Trophoblast cell (in vitro differentiated cells and primary cell): ENCODE measurements around the gene PAK6.

Experiments
- DNase-seq, 2 donors: peaks; one replicate each; pipeline ENCODE4 v3.0.0-alpha.2; 2016
- H2AFZ ChIP-seq: 2 replicates; pipeline ENCODE4 v1.6.1; 2013; ENCODE audit warnings: low read length, moderate library complexity, mild to moderate bottlenecking; ENCODE audit not compliant: insufficient read depth, poor library complexity
- H2AK5ac ChIP-seq: 2 replicates; pipeline ENCODE4 v1.6.1; 2013; ENCODE audit warnings: mild to moderate bottlenecking, low read length
- H2BK120ac ChIP-seq: 2 replicates; pipeline ENCODE4 v1.6.1; 2013; ENCODE audit warnings: low read length, mild to moderate bottlenecking, moderate library complexity; ENCODE audit not compliant: insufficient read depth, poor library complexity
- H2BK12ac ChIP-seq: 2 replicates; pipeline ENCODE4 v1.6.1; 2013; ENCODE audit warnings: mild to moderate bottlenecking, low read length, moderate library complexity
- H2BK5ac ChIP-seq: 2 replicates; pipeline ENCODE4 v1.6.1; 2013; ENCODE audit warnings: low read length, low read depth, moderate library complexity, mild to moderate bottlenecking; ENCODE audit not compliant: poor library complexity
- H3K14ac ChIP-seq: 2 replicates; pipeline ENCODE4 v1.6.1; 2013; ENCODE audit warnings: mild to moderate bottlenecking, low read length
- H3K18ac ChIP-seq: 2 replicates; pipeline ENCODE4 v1.6.1; 2013; ENCODE audit warnings: mild to moderate bottlenecking, low read length
- H3K23ac ChIP-seq: 2 replicates; pipeline ENCODE4 v1.6.1; 2013; ENCODE audit warnings: low read length
- H3K27ac ChIP-seq: 2 replicates; pipeline ENCODE4 v1.5.1; 2013; ENCODE audit warnings: low read depth, mild to moderate bottlenecking, inconsistent platforms, low read length, moderate library complexity
- H3K27me3 ChIP-seq: 2 replicates; pipeline ENCODE4 v1.6.1; 2013; ENCODE audit warnings: inconsistent platforms, mild to moderate bottlenecking, low read length, moderate library complexity; ENCODE audit not compliant: insufficient read depth
- H3K36me3 ChIP-seq, 2 experiments: 1 replicate in 1 of 2; 2 replicates in 1 of 2; pipeline ENCODE4 v1.6.1; 2013; ENCODE audit warnings: low read length in 2 of 2, mild to moderate bottlenecking in 2 of 2, moderate library complexity in 1 of 2; ENCODE audit not compliant: insufficient read depth in 2 of 2, control insufficient read depth in 1 of 2
- H3K4ac ChIP-seq: 2 replicates; pipeline ENCODE4 v1.6.1; 2013; ENCODE audit warnings: low read depth, mild to moderate bottlenecking, low read length, moderate library complexity
- H3K4me1 ChIP-seq, 2 experiments: 1 replicate in 1 of 2; 2 replicates in 1 of 2; pipeline ENCODE4 v1.6.1; 2013; ENCODE audit warnings: low read length in 2 of 2, mild to moderate bottlenecking in 2 of 2, moderate library complexity in 1 of 2; ENCODE audit not compliant: insufficient read depth in 2 of 2, control insufficient read depth in 1 of 2
- H3K4me2 ChIP-seq: 2 replicates; pipeline ENCODE4 v1.6.1; 2013; ENCODE audit warnings: inconsistent platforms, mild to moderate bottlenecking, low read length, moderate library complexity
- H3K4me3 ChIP-seq: 2 replicates; pipeline ENCODE4 v1.5.1; 2013; ENCODE audit warnings: mild to moderate bottlenecking, low read depth, low read length, inconsistent platforms
- H3K79me1 ChIP-seq: one replicate; pipeline ENCODE4 v1.6.1; 2013; ENCODE audit warnings: low read length
- H3K79me2 ChIP-seq: 2 replicates; pipeline ENCODE4 v1.6.1; 2013; ENCODE audit warnings: low read length, mild to moderate bottlenecking; ENCODE audit not compliant: control insufficient read depth, insufficient read depth, poor library complexity
- H3K9ac ChIP-seq: 2 replicates; pipeline ENCODE4 v1.6.1; 2013; ENCODE audit warnings: mild to moderate bottlenecking, low read length
- H3K9me3 ChIP-seq: 2 replicates; pipeline ENCODE4 v1.6.1; 2013; ENCODE audit warnings: low read depth, mild to moderate bottlenecking, control low read depth, inconsistent platforms, low read length; ENCODE audit not compliant: insufficient read depth
- H4K12ac ChIP-seq: 2 replicates; pipeline ENCODE4 v1.6.1; 2013; ENCODE audit warnings: low read depth, mild to moderate bottlenecking, low read length, moderate library complexity
- H4K8ac ChIP-seq: 2 replicates; pipeline ENCODE4 v1.6.1; 2013; ENCODE audit warnings: low read depth, mild to moderate bottlenecking, low read length, moderate library complexity
- H4K91ac ChIP-seq: one replicate; pipeline ENCODE4 v1.6.1; 2013; ENCODE audit warnings: low read depth, mild to moderate bottlenecking, low read length, moderate library complexity
- WGBS: extraction: QIAGEN DNeasy Blood & Tissue Kit; methylation state at CpG from one replicate; pipeline ENCODE4 v1.1.7; 2013; ENCODE audit warnings: missing lambda C conversion rate; ENCODE audit not compliant: insufficient read length, insufficient coverage; ENCODE audit errors: extremely low coverage; 5-methylcytosine and 5-hydroxymethylcytosine counted together

Gene PAK6

GRCh38 chr15:40242213-40242599, 3.3 kb downstream of the PAK6 start:
- no peak for DNase-seq
- Histone ChIP-seq H4K12ac (no peak overlapping the region), H2BK5ac (no peak overlapping the region), H3K9me3 (peaks cover 2% of the 10 kb centered on the region), H2AK5ac (no peak overlapping the region), H3K27me3 (no peaks in the 10 kb centered on the region), H4K91ac (peak overlapping the region; percentile 1), H3K4me2 (no peak overlapping the region), H2AFZ (no peak overlapping the region), H3K4me1 (peaks cover 42 to 49% of the 10 kb centered on the region in 2 experiments), H3K23ac (no peak overlapping the region), H3K18ac (no peak overlapping the region), H3K4me3 (no peak overlapping the region), H3K4ac (no peak overlapping the region), H3K27ac (no peak overlapping the region), H3K14ac (no peak overlapping the region), H3K79me2 (peaks cover 3% of the 10 kb centered on the region), H2BK120ac (no peak overlapping the region), H3K79me1 (peaks cover 23% of the 10 kb centered on the region), H3K36me3 (no peaks in the 10 kb centered on the region), H2BK12ac (peak overlapping the region; percentile 6), H4K8ac (no peak overlapping the region), H3K9ac (no peak overlapping the region)
- no CpG with 5 or more reads among the region's 10 CpGs for WGBS

GRCh38 chr15:40242601-40243000, 3.7 kb downstream of the PAK6 start:
- Histone ChIP-seq H3K9ac (no peak overlapping the region), H3K23ac (no peak overlapping the region), H2BK5ac (no peak overlapping the region), H3K4ac (no peak overlapping the region), H3K27ac (no peak overlapping the region), H3K79me1 (peaks cover 23% of the 10 kb centered on the region), H3K9me3 (peaks cover 2% of the 10 kb centered on the region), H2AK5ac (peak overlapping the region; percentile 6), H4K8ac (no peak overlapping the region), H3K18ac (no peak overlapping the region), H3K4me2 (no peak overlapping the region), H2BK120ac (no peak overlapping the region), H3K4me3 (no peak overlapping the region), H3K27me3 (no peaks in the 10 kb centered on the region), H2BK12ac (no peak overlapping the region), H3K79me2 (peaks cover 3% of the 10 kb centered on the region), H3K36me3 (no peaks in the 10 kb centered on the region), H3K14ac (no peak overlapping the region), H4K91ac (peak overlapping the region; percentile 1), H2AFZ (no peak overlapping the region), H3K4me1 (peaks cover 42 to 49% of the 10 kb centered on the region in 2 experiments), H4K12ac (no peak overlapping the region)
- no peak for DNase-seq
- WGBS = no CpG with 5 or more reads among the region's 5 CpGs

- H3K27ac ChIP-seq = no peak overlapping the region
- H3K23ac ChIP-seq = no peak overlapping the region
- H3K4ac ChIP-seq = no peak overlapping the region
- no peaks in the 10 kb centered on the region for H3K36me3 ChIP-seq
- H3K18ac ChIP-seq = no peak overlapping the region
- H3K9ac ChIP-seq = no peak overlapping the region
- peak overlapping the region; percentile 29 for H4K91ac ChIP-seq
- H3K79me2 ChIP-seq = peaks cover 3% of the 10 kb centered on the region
- H3K27me3 ChIP-seq = no peaks in the 10 kb centered on the region
- H2BK12ac ChIP-seq = no peak overlapping the region
- H3K4me2 ChIP-seq = no peak overlapping the region
- H2BK120ac ChIP-seq = no peak overlapping the region
- H3K4me1 ChIP-seq = peaks cover 42 to 49% of the 10 kb centered on the region in 2 experiments
- no peak overlapping the region for H2AK5ac ChIP-seq
- peaks cover 2% of the 10 kb centered on the region for H3K9me3 ChIP-seq
- H4K8ac ChIP-seq = no peak overlapping the region
- H4K12ac ChIP-seq = no peak overlapping the region
- no CpG with 5 or more reads among the region's 9 CpGs for WGBS
- no peak overlapping the region for H3K14ac ChIP-seq
- peaks cover 23% of the 10 kb centered on the region for H3K79me1 ChIP-seq
- no peak overlapping the region for H3K4me3 ChIP-seq
- no peak overlapping the region for H2AFZ ChIP-seq
- no peak overlapping the region for H2BK5ac ChIP-seq
- no peak for DNase-seq
Observed at GRCh38 chr15:40243126-40243810, 4.4 kb downstream of the PAK6 start.

- Histone ChIP-seq H3K27ac (peak overlapping the region; percentile 83), H3K4ac (peak overlapping the region; percentile 26), H4K91ac (peak overlapping the region; percentile 64), H2BK5ac (peak overlapping the region; percentile 34), H2BK12ac (peak overlapping the region; percentile 70), H3K4me1 (peaks cover 32 to 35% of the 10 kb centered on the region in 2 experiments), H3K23ac (no peak overlapping the region), H4K8ac (peak overlapping the region; percentile 55), H3K18ac (peak overlapping the region; percentile 51), H3K36me3 (no peaks in the 10 kb centered on the region), H3K79me2 (peaks cover 3% of the 10 kb centered on the region), H2BK120ac (peak overlapping the region; percentile 70), H3K79me1 (peaks cover 15% of the 10 kb centered on the region), H2AK5ac (peak overlapping the region; percentile 56), H4K12ac (no peak overlapping the region), H3K4me3 (no peak overlapping the region), H3K9ac (no peak overlapping the region), H3K4me2 (peak overlapping the region; percentile 51), H3K14ac (peak overlapping the region; percentile 9), H3K9me3 (peaks cover 2% of the 10 kb centered on the region), H2AFZ (peak overlapping the region; percentile 52), H3K27me3 (no peaks in the 10 kb centered on the region)
- no CpG with 5 or more reads among the region's 5 CpGs for WGBS
- DNase-seq = peak; percentile 89 to 95
Observed at GRCh38 chr15:40244961-40245523, 6.2 kb downstream of the PAK6 start.
